ENCODE measurements around the gene RPS10.

GRCh38 chr6:34437644-34437970 is 11.7 kb upstream of the RPS10 start:
- no peak for TF ChIP-seq POLR2A (IDR thresholded peaks at IDR 0.05; ENCODE audit: low read length)
- no peak for TF ChIP-seq GATA1 (IDR thresholded peaks at IDR 0.05; ENCODE audit: low read depth, low read length)

Data from erythroblast (primary cell).